HepG2 (cell line): ENCODE data around the gene DNPH1. TPM values are rescaled to one million over a fixed set of nuclear protein-coding genes. Genes with fewer than 3 reads are reported as not detected.

ENCODE experiments used
- CBX5 ChIP-seq: sonication (generic); formaldehyde crosslinking; IDR thresholded peaks from 2 replicates; pipeline ENCODE4 v1.4.0; 2020; ENCODE audit warnings: missing genetic modification reagents, borderline replicate concordance
- KDM5B ChIP-seq: sonication (generic); formaldehyde crosslinking; IDR thresholded peaks from 2 replicates; pipeline ENCODE4 v1.4.0; 2020; ENCODE audit warnings: missing genetic modification reagents, mild to moderate bottlenecking, borderline replicate concordance
- PITX1 ChIP-seq: sonication (generic); formaldehyde crosslinking; IDR thresholded peaks from 2 replicates; pipeline ENCODE4 v1.5.1; 2020; ENCODE audit warnings: mild to moderate bottlenecking, missing genetic modification reagents
- SMAD9 ChIP-seq: sonication (generic); formaldehyde crosslinking; IDR thresholded peaks from 2 replicates; pipeline ENCODE4 v1.5.1; 2020; ENCODE audit warnings: mild to moderate bottlenecking, missing genetic modification reagents
- SOX13 ChIP-seq, 3 experiments: fragments of 450-650 bp in 1 of 3; sonication (generic) in 1 of 3; formaldehyde crosslinking in 1 of 3; IDR thresholded peaks in 2 of 3; conservative IDR thresholded peaks in 1 of 3; 2 replicates each; pipeline versions ENCODE4 v1.5.0 to v1.6.1; 2016 to 2020; ENCODE audit warnings: antibody characterized with exemption in 1 of 3, mild to moderate bottlenecking in 1 of 3, missing compliant biosample characterization in 1 of 3, missing genetic modification reagents in 1 of 3, moderate library complexity in 1 of 3
- ZBTB3 ChIP-seq: sonication (generic); formaldehyde crosslinking; IDR thresholded peaks from 2 replicates; pipeline ENCODE4 v1.4.0; 2020; ENCODE audit warnings: low read depth, mild to moderate bottlenecking, moderate library complexity, missing genetic modification reagents, borderline replicate concordance
- ZNF232 ChIP-seq: sonication (generic); formaldehyde crosslinking; IDR thresholded peaks from 2 replicates; pipeline ENCODE4 v1.4.0; 2020; ENCODE audit warnings: missing genetic modification reagents, borderline replicate concordance
- ZNF276 ChIP-seq: sonication (generic); formaldehyde crosslinking; IDR thresholded peaks from 2 replicates; pipeline ENCODE4 v1.4.0; 2020; ENCODE audit warnings: mild to moderate bottlenecking, low read depth, missing genetic modification reagents
- ZNF333 ChIP-seq: sonication (generic); formaldehyde crosslinking; IDR thresholded peaks from 2 replicates; pipeline ENCODE4 v1.4.0; 2020; ENCODE audit warnings: mild to moderate bottlenecking, missing genetic modification reagents, borderline replicate concordance
- ZNF468 ChIP-seq: sonication (generic); formaldehyde crosslinking; IDR thresholded peaks from 2 replicates; pipeline ENCODE4 v1.8.0; 2022; ENCODE audit warnings: mild to moderate bottlenecking, moderate library complexity, missing genetic modification reagents
- ZNF687 ChIP-seq: sonication (generic); formaldehyde crosslinking; IDR thresholded peaks from 2 replicates; pipeline ENCODE4 v1.5.1; 2020; ENCODE audit warnings: mild to moderate bottlenecking, missing genetic modification reagents, moderate library complexity
- ZNF788 ChIP-seq: sonication (generic); formaldehyde crosslinking; IDR thresholded peaks from 2 replicates; pipeline ENCODE4 v1.5.0; 2020; ENCODE audit warnings: mild to moderate bottlenecking, missing genetic modification reagents, borderline replicate concordance
- polyA plus RNA-seq, 8 experiments: library from polyadenylated mRNA; depleted of rRNA in 3 of 8; stranded (reverse) in 7 of 8; unstranded in 1 of 8; fragments of >200 nt; fragmentation: Illumina TruSeq in 4 of 8; extraction: Trizol in 4 of 8; gene quantifications; 2 replicates each; pipeline versions ENCODE4 v1.2.1 to v1.2.3, GENCODE V29; 2011 to 2016; ENCODE audit warnings: low read depth in 4 of 8, missing spikeins in 1 of 8, mixed read lengths in 1 of 8; ENCODE audit not compliant: insufficient read depth in 1 of 8
- total RNA-seq, 5 experiments: library from RNA; depleted of rRNA; stranded (reverse); fragments of >200 nt; fragmentation: Illumina TruSeq; extraction: Trizol; gene quantifications; 2 replicates each; pipeline ENCODE4 v1.2.3, GENCODE V29; 2016; ENCODE audit warnings: low read depth in 1 of 5
- TF ChIP-seq, protein P1 (sequence below): sonication (generic); formaldehyde crosslinking; IDR thresholded peaks from 2 replicates; pipeline ENCODE4 v1.4.0; 2020; ENCODE audit warnings: mild to moderate bottlenecking, missing genetic modification reagents, borderline replicate concordance
- TF ChIP-seq, protein P2 (sequence below): sonication (generic); formaldehyde crosslinking; IDR thresholded peaks from 2 replicates; pipeline ENCODE4 v1.4.0; 2020; ENCODE audit warnings: missing genetic modification reagents

The DNPH1 gene
- total and polyA plus RNA-seq, 2 of the 13 experiments (the other 11 are each of a cell fraction or from before 2014, with no cell fraction given): 56.5 to 75.1 TPM

DNA sequence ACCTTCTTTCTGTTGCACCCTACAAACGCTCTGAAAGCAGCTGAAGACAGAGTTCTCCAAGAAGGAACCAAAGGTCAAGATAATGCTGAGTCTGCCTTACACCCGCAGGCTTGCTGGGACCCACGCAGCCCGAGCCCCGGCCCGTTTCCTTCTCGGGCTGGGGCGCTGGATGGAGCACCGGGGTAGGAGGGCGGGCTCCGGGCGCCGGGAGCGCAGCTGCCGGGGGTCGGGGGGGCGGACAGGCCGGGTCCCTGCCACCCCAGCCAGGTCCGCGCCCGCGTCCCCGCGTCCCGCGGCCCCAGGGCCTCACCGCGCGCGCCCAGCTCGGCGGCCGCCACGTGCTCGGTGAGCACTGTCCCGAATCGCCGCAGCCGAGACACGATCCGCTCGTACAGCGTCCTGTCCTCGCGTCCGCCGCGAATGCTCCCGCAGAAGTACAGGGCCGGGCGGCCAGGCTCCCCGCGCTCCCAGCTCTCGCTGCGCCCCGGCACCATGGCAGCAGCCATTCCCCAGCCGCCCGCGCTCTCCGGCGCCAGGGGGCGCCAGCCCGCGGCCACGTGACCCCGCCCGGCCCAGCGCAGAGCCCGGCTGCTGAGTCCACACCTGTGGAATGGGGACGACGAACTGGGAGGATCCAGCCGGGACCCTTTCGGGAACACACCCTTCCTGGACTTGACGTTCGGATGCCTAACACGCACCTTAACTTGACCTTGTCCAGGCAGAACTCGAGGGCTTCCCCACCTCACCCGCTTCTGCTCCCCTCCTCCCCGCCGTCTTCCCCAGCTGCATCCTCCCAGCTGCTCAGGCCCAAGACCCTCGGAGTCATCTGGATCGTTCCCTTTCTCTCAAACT, at the start of gene DNPH1 (continued):
- peak; percentile 97 for TF ChIP-seq ZNF687 (CRISPR knock-in tag)
- TF ChIP-seq, protein P1, sequence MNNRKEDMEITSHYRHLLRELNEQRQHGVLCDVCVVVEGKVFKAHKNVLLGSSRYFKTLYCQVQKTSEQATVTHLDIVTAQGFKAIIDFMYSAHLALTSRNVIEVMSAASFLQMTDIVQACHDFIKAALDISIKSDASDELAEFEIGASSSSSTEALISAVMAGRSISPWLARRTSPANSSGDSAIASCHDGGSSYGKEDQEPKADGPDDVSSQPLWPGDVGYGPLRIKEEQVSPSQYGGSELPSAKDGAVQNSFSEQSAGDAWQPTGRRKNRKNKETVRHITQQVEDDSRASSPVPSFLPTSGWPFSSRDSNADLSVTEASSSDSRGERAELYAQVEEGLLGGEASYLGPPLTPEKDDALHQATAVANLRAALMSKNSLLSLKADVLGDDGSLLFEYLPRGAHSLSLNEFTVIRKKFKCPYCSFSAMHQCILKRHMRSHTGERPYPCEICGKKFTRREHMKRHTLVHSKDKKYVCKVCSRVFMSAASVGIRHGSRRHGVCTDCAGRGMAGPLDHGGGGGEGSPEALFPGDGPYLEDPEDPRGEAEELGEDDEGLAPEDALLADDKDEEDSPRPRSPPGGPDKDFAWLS (CRISPR knock-in tag): no peak
- TF ChIP-seq SOX13 (IDR thresholded peaks at IDR 0.05): 0 out of 2 replicates have a peak, but pooled peaks have one; percentile 30
- TF ChIP-seq SOX13 (CRISPR knock-in tag; conservative IDR thresholded peaks at IDR 0.05 in 1 of 2, IDR thresholded peaks at IDR 0.05 in 1 of 2): peak in 1 of 2 experiments; percentile 40; a peak in 1 of 4 replicates
- TF ChIP-seq, protein P2, sequence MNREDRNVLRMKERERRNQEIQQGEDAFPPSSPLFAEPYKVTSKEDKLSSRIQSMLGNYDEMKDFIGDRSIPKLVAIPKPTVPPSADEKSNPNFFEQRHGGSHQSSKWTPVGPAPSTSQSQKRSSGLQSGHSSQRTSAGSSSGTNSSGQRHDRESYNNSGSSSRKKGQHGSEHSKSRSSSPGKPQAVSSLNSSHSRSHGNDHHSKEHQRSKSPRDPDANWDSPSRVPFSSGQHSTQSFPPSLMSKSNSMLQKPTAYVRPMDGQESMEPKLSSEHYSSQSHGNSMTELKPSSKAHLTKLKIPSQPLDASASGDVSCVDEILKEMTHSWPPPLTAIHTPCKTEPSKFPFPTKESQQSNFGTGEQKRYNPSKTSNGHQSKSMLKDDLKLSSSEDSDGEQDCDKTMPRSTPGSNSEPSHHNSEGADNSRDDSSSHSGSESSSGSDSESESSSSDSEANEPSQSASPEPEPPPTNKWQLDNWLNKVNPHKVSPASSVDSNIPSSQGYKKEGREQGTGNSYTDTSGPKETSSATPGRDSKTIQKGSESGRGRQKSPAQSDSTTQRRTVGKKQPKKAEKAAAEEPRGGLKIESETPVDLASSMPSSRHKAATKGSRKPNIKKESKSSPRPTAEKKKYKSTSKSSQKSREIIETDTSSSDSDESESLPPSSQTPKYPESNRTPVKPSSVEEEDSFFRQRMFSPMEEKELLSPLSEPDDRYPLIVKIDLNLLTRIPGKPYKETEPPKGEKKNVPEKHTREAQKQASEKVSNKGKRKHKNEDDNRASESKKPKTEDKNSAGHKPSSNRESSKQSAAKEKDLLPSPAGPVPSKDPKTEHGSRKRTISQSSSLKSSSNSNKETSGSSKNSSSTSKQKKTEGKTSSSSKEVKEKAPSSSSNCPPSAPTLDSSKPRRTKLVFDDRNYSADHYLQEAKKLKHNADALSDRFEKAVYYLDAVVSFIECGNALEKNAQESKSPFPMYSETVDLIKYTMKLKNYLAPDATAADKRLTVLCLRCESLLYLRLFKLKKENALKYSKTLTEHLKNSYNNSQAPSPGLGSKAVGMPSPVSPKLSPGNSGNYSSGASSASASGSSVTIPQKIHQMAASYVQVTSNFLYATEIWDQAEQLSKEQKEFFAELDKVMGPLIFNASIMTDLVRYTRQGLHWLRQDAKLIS (CRISPR knock-in tag): no peak
- TF ChIP-seq ZNF788: peak; percentile 68; the same call in 1 of the 2 replicates
- TF ChIP-seq CBX5: peak; percentile 28; the same call in 1 of the 2 replicates
- TF ChIP-seq PITX1 (CRISPR knock-in tag): peak; percentile 51; the same call in 1 of the 2 replicates
- TF ChIP-seq ZNF333 (CRISPR knock-in tag): 0 out of 2 replicates have a peak, but pooled peaks have one; percentile 33
- TF ChIP-seq ZNF232: peak; percentile 83; the same call in 1 of the 2 replicates
- TF ChIP-seq ZNF468 (CRISPR knock-in tag): peak; percentile 94; the same call in 1 of the 2 replicates
- 0 out of 2 replicates have a peak, but pooled peaks have one; percentile 49 for TF ChIP-seq ZBTB3 (CRISPR knock-in tag)
- TF ChIP-seq KDM5B (CRISPR knock-in tag): peak; percentile 95
- TF ChIP-seq ZNF276: peak; percentile 90; the same call in 1 of the 2 replicates
- TF ChIP-seq SMAD9 (CRISPR knock-in tag): 0 out of 2 replicates have a peak, but pooled peaks have one; percentile 44
